Upper lobe of left lung (tissue), 6 donors: ENCODE data around the gene LRRC8E. TPM values are rescaled to one million over a fixed set of nuclear protein-coding genes. Genes with fewer than 3 reads are reported as not detected.

Experiments used
- ATAC-seq, 2 donors: fragments of 200-7000 bp; cut with Tn5 transposase; one replicate each; pipeline ENCODE4 v1.9.1; 2022; ENCODE audit warnings: mild to moderate bottlenecking in 2 of 2, moderate library complexity in 2 of 2; ENCODE audit not compliant: low FRiP score in 2 of 2
- DNase-seq, 2 donors: peaks; one replicate each; pipeline ENCODE4 v3.0.0-alpha.2; 2019 to 2020
- H3K27ac ChIP-seq, 4 donors: fragments of 200-600 bp; sonication (generic); one replicate each; pipeline ENCODE4 v1.5.1; 2016 to 2019
- H3K27me3 ChIP-seq, 4 donors: fragments of 200-600 bp; sonication (generic); one replicate each; pipeline ENCODE4 v1.5.1; 2017 to 2019
- H3K36me3 ChIP-seq, 4 donors: fragments of 200-600 bp; sonication (generic); one replicate each; pipeline ENCODE4 v1.5.1; 2016 to 2019
- H3K4me1 ChIP-seq, 4 donors: fragments of 200-600 bp; sonication (generic); one replicate each; pipeline ENCODE4 v1.5.1; 2018 to 2019
- H3K4me3 ChIP-seq, 4 donors: fragments of 200-600 bp; sonication (generic); one replicate each; pipeline ENCODE4 v1.5.1; 2017 to 2019; ENCODE audit warnings: mild to moderate bottlenecking in 2 of 4, moderate library complexity in 1 of 4
- H3K9me3 ChIP-seq, 4 donors: fragments of 200-600 bp; sonication (generic); one replicate each; pipeline ENCODE4 v1.5.1; 2018 to 2019
- EP300 ChIP-seq, 4 donors: sonication (generic); formaldehyde crosslinking; IDR thresholded peaks; one replicate each; pipeline ENCODE4 v1.5.1; 2017; ENCODE audit warnings: antibody characterized with exemption in 4 of 4, control low read depth in 2 of 4
- POLR2A ChIP-seq, 4 donors: fragments of 450-650 bp; IDR thresholded peaks; one replicate each; pipeline ENCODE4 v1.5.1; 2016 to 2017; ENCODE audit warnings: antibody characterized with exemption in 4 of 4, mild to moderate bottlenecking in 2 of 4
- POLR2AphosphoS5 ChIP-seq, 2 donors: sonication (generic); formaldehyde crosslinking; IDR thresholded peaks; one replicate each; pipeline ENCODE4 v1.5.1; 2017; ENCODE audit warnings: antibody characterized with exemption in 2 of 2
- WGBS, 2 donors: methylation state at CpG; one replicate each; pipeline ENCODE4 v1.1.5; 2017 to 2018; 5-methylcytosine and 5-hydroxymethylcytosine counted together
- total RNA-seq, 6 donors: library from RNA; depleted of rRNA in 4 of 6; stranded (reverse); fragments of >200 nt in 4 of 6; gene quantifications; one replicate each; pipeline versions ENCODE4 v1.1.0 to v1.2.1, GENCODE V29; 2016 to 2021
- TF ChIP-seq, protein P1 (sequence below), 6 experiments: fragments of 450-650 bp in 4 of 6; fragments of 200-600 bp in 2 of 6; sonication (generic) in 2 of 6; IDR thresholded peaks; one replicate each; pipeline ENCODE4 v1.5.1; 2016 to 2019; ENCODE audit warnings: antibody characterized with exemption in 6 of 6
- donor health status: DM: no; HTN: no; CAD: no; lungs with moderate emphysema.
- donor health status: DM: no; HTN: yes; CAD: no; lungs with severe emphysema.

The LRRC8E gene
- total RNA-seq, 6 donors from 2014 or later, result 1.0 to 11.7 (median 6.9) TPM

DNA sequence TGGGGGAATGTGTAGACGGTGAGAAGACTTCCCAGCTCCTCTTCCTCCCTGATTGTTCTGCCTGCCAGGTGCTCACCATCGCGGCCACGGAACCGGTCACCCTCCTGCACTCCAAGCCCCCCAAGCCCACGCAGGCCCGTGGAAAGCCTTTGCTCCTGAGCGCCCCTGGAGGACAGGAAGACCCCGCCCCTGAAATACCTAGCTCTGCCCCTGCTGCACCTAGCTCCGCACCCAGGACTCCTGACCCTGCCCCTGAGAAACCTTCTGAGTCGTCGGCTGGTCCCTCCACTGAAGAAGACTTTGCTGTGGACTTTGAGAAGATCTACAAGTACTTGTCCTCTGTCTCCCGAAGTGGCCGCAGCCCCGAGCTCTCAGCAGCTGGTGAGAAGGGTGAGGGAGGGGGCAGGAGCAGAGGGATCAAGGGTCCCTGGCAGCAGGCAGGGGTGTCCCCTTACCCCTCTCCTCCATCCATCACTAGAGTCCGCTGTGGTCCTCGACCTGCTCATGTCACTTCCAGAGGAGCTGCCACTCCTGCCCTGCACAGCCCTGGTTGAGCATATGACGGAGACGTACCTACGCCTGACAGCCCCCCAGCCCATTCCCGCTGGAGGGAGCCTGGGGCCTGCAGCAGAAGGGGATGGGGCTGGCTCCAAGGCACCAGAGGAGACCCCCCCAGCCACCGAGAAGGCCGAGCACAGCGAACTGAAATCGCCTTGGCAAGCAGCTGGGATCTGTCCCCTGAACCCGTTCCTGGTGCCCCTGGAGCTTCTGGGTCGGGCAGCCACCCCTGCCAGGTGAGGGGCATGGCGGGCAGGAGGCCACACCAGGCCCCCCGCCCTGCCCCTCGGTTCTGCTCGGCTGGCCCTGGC, 33.9 kb downstream of the LRRC8E start:
- peak in 1 of 2 donors; percentile 66 for DNase-seq
- ATAC-seq, result no peak
- peaks cover 40 to 73% (median 54%) of the 10 kb centered on the region in 4 donors for H3K4me1 ChIP-seq
- peak overlapping the region in 2 of 4 donors; percentile 91 to 92 for H3K27ac ChIP-seq
- no peaks in the 10 kb centered on the region for H3K9me3 ChIP-seq
- peak overlapping the region in 1 of 4 donors; percentile 86 for H3K4me3 ChIP-seq
- peaks cover 0 to 27% (median 10%) of the 10 kb centered on the region in 4 donors for H3K27me3 ChIP-seq
- H3K36me3 ChIP-seq, result peaks cover 0 to 22% (median 14%) of the 10 kb centered on the region in 4 donors
- TF ChIP-seq, protein P1, sequence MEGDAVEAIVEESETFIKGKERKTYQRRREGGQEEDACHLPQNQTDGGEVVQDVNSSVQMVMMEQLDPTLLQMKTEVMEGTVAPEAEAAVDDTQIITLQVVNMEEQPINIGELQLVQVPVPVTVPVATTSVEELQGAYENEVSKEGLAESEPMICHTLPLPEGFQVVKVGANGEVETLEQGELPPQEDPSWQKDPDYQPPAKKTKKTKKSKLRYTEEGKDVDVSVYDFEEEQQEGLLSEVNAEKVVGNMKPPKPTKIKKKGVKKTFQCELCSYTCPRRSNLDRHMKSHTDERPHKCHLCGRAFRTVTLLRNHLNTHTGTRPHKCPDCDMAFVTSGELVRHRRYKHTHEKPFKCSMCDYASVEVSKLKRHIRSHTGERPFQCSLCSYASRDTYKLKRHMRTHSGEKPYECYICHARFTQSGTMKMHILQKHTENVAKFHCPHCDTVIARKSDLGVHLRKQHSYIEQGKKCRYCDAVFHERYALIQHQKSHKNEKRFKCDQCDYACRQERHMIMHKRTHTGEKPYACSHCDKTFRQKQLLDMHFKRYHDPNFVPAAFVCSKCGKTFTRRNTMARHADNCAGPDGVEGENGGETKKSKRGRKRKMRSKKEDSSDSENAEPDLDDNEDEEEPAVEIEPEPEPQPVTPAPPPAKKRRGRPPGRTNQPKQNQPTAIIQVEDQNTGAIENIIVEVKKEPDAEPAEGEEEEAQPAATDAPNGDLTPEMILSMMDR (IDR thresholded peaks at IDR 0.05), result no peak
- no peak for TF ChIP-seq POLR2AphosphoS5 (IDR thresholded peaks at IDR 0.05)
- no peak for TF ChIP-seq POLR2A (IDR thresholded peaks at IDR 0.05)
- no peak for TF ChIP-seq EP300 (IDR thresholded peaks at IDR 0.05)
- WGBS, 2 donors, result 94 to 96% methylated on average over 24 to 31 of the region's 31 CpGs

DNA sequence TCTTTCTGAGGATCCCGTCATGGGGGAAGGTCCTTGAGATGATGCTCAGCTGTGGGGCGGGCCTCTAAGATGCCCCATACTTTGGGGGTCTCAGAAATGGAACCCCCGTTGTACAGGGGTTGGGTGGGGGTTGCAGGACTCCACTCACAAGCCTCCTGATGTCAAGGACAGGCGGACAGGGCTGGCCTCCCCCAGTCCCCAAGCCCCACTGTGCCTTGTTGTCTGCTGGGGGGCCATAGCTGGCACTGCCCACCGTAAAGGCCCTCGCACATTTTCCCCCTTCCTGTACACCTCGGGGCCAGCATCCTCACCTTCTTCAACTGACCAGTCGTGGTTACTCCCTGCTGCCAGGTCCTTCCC, 34.5 kb downstream of the LRRC8E start:
- DNase-seq (no peak), ATAC-seq (no peak)
- peaks cover 34 to 67% (median 48%) of the 10 kb centered on the region in 4 donors for H3K4me1 ChIP-seq
- TF ChIP-seq POLR2A (IDR thresholded peaks at IDR 0.05) (no peak), EP300 (IDR thresholded peaks at IDR 0.05) (no peak), POLR2AphosphoS5 (IDR thresholded peaks at IDR 0.05) (no peak)
- TF ChIP-seq, protein P1 (IDR thresholded peaks at IDR 0.05), result no peak
- WGBS, 2 donors, result 87 to 93% methylated on average over 6 to 8 of the region's 8 CpGs
- H3K4me3 ChIP-seq, result no peak overlapping the region
- H3K9me3 ChIP-seq, result no peaks in the 10 kb centered on the region
- peaks cover 0 to 20% (median 6%) of the 10 kb centered on the region in 4 donors for H3K27me3 ChIP-seq
- peaks cover 0 to 22% (median 14%) of the 10 kb centered on the region in 4 donors for H3K36me3 ChIP-seq
- H3K27ac ChIP-seq, result no peak overlapping the region

DNA sequence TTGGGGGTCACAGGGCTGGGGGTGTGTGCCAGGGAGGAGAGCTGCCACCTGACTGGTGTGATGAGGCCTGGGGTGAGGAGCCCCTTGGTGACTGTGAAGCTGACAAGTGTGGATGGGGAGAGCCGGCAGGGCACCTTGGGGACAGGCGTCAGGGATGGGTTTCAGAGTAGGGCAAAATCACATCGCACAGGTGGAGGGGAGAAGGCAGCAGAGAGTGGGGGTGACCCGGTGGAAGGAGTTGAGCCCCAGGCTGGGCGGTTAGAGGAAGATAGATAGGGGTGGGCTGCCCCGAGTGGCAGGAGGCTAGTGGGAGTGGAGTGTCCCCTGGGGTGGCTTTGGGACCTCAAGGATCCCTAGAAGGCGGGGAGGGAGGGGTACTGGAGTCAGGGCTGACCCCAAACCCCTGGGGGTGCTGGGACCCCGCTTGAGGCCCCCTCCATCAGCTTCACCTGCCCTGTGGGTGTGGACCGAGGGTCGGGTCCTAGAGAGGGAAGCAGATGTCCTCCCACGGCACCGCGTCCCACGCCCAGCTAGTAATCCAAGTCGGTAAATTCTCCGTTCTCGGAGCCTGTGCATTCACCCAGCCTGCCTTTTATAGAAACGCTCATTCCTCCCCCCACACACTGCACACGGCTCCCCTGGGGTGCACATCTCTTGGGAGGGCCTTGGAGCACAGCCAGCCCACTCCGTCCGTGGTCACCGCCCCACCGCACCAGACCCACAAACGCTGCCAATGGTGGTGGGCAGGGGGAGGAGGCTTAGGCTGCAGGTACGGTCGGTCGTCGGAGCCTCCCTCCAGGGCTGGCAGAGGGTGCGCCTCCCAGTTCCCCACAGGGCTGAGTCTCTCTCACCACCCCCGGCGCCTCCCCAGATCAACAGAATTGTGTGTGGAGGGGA, 35.2 kb downstream of the LRRC8E start:
- no peak for TF ChIP-seq POLR2A (IDR thresholded peaks at IDR 0.05)
- TF ChIP-seq, protein P1 (IDR thresholded peaks at IDR 0.05), result no peak
- TF ChIP-seq EP300 (IDR thresholded peaks at IDR 0.05), result no peak
- TF ChIP-seq POLR2AphosphoS5 (IDR thresholded peaks at IDR 0.05), result no peak
- peaks cover 0 to 13% (median 4%) of the 10 kb centered on the region in 4 donors for H3K27me3 ChIP-seq
- DNase-seq (peak in 1 of 2 donors; percentile 74), ATAC-seq (no peak)
- WGBS, 2 donors, result 87 to 89% methylated on average over 24 to 30 of the region's 31 CpGs
- H3K9me3 ChIP-seq, result no peaks in the 10 kb centered on the region
- H3K27ac ChIP-seq, result no peak overlapping the region
- H3K36me3 ChIP-seq, result peaks cover 0 to 22% (median 14%) of the 10 kb centered on the region in 4 donors
- H3K4me3 ChIP-seq, result no peak overlapping the region
- H3K4me1 ChIP-seq, result peaks cover 31 to 60% (median 43%) of the 10 kb centered on the region in 4 donors

DNA sequence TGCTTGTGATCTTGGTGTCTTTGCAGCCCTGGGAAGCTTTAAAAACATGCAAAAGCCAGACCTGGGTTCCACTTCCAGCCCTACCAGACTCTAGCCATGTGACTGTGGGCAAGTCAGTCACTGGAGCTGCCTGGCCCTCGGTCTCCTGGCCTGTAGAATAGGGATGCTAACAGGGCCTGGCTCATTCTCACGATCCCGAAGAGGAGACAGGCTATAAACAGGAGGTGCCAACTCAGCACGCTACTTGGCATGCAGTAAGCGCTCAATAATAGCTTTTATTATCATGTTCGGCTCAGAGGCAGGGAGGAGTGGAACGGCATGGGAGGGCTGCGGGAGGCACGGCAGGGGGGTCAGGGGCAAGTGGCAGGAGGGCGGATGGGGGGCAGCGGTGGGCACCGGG, 35.9 kb downstream of the LRRC8E start:
- H3K9me3 ChIP-seq, result no peaks in the 10 kb centered on the region
- DNase-seq, result no peak
- peaks cover 0 to 22% (median 14%) of the 10 kb centered on the region in 4 donors for H3K36me3 ChIP-seq
- TF ChIP-seq POLR2AphosphoS5 (IDR thresholded peaks at IDR 0.05) (no peak), EP300 (IDR thresholded peaks at IDR 0.05) (no peak), POLR2A (IDR thresholded peaks at IDR 0.05) (no peak)
- TF ChIP-seq, protein P1 (IDR thresholded peaks at IDR 0.05), result no peak
- no peak for ATAC-seq
- peaks cover 31 to 54% (median 43%) of the 10 kb centered on the region in 4 donors for H3K4me1 ChIP-seq
- H3K27ac ChIP-seq, result no peak overlapping the region
- peaks cover 0 to 6% (median 0%) of the 10 kb centered on the region in 4 donors for H3K27me3 ChIP-seq
- 78 to 85% methylated on average over 12 of the region's 12 CpGs for WGBS, 2 donors
- H3K4me3 ChIP-seq, result no peak overlapping the region
